Renal cortex interstitium (tissue), 11 donors: ENCODE results near the gene ZBP1. TPM values are rescaled to one million over a fixed set of nuclear protein-coding genes. Genes with fewer than 3 reads are reported as not detected.

ENCODE experiments used
- DNase-seq, 11 donors: peaks; one replicate each; pipeline ENCODE4 v3.0.0-alpha.2; 2013; ENCODE audit warnings: low read depth in 9 of 11, low spot score in 4 of 11; ENCODE audit errors: extremely low read depth in 1 of 11
- polyA plus RNA-seq, 3 donors: library from polyadenylated mRNA; unstranded; fragments of 120-200 nt; gene quantifications; one replicate each; pipeline ENCODE4 v1.2.1, GENCODE V29; 2013; ENCODE audit not compliant: insufficient read length in 3 of 3

ZBP1 gene
- polyA plus RNA-seq, 3 donors: 0.12 to 0.13 TPM; not detected in 1

DNA sequence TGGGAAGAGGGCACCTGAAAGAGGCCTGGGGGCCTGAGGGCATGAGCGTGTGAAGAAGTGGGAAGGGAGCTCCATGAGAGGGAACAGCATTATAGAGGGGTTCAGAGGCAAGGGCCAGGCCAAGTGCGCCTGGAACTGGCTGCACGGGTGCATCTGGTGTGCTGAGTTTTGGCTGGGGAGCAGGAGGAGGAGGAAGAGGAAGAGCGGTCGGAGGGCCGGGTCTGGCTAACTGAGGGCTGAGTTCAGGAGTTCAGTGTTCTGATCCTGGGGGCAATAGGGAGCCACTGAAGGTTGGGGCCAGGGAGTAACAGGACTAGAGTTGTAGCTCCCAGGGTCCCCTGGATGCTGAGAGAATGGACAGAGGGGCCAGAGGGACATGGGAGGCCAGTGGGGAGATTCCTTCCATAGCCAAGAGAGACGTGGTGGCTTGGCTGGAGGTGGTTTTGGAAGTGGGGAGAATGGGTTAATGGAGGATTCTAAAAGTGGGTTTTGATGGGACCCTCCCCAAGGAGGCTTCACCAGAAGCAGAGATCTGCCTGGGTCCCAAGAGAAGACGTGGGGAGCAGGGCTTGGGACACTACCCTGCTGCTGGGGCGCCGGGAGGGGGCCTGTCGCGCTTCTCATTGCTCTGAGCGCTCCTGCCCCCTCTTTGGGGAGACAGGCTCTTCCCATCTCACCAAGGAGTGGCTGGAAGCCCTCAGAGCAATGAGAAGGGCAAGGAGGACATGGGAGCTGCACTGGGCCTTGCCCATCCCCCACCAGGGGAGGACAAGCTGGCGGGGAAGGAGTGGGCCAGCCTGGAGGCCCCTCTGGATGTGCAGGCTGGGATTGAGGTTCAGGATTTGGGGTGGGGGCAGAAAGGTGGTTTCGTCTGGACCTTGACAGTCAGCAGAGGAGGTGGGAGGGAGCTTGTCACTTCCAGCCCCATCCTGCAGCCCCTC, 28.7 kb downstream of the ZBP1 start:
- no peak for DNase-seq

GRCh38 chr20:57590485-57591288, 29.5 kb downstream of the ZBP1 start:
- no peak for DNase-seq

GRCh38 chr20:57589728-57590484, 30.3 kb downstream of the ZBP1 start:
- no peak for DNase-seq

- no peak for DNase-seq
Measured at GRCh38 chr20:57589123-57589727, 31.0 kb downstream of the ZBP1 start.

DNA sequence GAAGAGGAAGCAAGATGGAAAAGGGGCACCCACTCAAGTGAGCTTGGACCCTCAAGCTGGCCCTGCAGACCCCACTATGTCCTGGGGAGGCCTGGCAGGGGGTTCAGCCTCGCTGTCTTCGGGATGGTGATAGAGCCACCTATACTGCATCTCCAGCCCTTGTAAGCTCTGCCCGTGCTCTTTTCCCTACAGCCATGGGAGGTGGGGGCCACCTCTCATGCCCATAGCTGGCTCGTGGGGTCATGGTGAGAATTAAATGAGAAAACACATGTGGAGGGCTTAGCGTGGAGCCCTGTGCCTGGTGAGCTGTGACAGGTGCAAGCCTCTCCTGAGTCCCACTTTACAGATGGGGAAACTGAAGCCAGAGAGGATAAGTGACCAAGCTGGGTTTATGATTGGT, 31.6 kb downstream of the ZBP1 start:
- DNase-seq: no peak

DNA sequence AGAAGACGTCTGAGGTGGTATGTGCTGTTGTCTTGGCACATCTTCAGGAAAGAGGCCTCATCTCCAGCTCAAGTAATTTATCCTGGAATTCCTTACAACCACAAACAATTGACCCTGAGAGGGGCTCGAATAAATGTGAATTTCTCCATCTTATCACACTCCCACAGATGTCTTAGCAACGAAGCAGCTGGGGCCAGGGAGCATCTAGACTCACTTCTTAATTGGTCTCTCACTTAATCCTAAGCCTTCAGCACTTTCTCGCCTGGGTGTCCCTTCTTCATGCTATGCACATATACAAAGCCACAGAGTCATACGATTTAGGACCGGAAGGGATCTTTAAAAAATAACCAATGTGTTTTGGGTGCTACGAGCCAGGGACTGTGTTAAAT, 32.2 kb downstream of the ZBP1 start:
- DNase-seq: no peak

- no peak for DNase-seq
Measured at GRCh38 chr20:57587278-57587988, 32.8 kb downstream of the ZBP1 start.

GRCh38 chr20:57586943-57587277, 33.3 kb downstream of the ZBP1 start:
- no peak for DNase-seq

DNA sequence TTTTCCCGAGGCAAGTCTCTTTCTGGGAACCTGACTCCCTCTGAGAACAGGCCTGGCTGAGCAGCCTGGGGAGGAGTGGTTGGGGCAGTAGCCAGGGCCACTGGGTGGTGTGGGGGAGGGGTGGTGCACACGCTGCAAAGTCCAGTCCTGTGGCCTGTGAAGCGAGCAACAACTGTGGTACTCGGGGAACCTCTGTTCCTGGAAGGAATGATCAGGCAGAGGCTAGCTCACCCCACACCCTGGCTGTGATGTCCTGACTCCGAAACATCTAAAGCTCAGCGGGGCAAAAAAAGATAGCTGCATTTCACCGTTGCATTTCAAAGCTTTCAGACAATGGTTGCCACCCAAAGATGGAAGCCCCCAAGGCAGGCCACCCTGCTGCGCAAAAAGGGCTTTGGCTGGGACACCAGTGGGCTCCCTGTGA, 33.8 kb downstream of the ZBP1 start:
- peak in 1 of 11 donors; percentile 50 for DNase-seq

DNA sequence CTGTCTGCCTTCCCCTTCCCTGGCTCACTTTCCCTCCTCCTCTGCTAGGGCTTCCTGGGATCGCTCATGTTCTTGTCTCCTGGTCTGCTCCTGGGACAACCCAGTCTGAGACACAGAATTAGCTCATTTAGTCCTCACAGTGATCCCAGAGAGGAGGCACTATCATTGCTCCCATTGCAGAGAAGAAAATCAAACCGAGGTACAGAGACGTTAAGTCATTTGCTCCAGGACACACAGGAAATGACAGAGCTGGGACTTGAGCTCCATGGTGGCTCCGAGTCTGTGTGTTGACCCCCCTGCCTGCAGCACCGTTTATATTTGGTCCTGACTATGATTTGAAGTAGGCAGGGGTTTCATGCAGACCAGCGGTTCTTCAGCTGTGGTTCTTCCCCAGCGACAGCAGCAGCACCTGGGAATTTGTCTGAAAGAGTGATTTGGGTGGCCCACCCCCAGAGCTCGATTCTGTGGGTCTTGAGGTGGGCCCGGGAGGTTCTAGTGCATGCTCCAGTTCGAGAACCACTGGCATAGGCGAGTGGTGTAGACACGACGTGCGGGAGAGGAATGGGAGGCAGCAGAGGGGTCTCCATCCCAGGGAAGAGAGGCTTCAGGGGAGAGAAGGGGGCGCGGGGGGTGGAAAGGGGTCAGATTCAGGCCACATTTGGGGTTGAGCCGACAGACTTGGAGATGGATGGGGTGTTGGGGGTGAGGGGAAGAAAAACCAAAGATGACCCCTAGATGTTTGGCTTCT, 34.6 kb downstream of the ZBP1 start:
- no peak for DNase-seq

DNA sequence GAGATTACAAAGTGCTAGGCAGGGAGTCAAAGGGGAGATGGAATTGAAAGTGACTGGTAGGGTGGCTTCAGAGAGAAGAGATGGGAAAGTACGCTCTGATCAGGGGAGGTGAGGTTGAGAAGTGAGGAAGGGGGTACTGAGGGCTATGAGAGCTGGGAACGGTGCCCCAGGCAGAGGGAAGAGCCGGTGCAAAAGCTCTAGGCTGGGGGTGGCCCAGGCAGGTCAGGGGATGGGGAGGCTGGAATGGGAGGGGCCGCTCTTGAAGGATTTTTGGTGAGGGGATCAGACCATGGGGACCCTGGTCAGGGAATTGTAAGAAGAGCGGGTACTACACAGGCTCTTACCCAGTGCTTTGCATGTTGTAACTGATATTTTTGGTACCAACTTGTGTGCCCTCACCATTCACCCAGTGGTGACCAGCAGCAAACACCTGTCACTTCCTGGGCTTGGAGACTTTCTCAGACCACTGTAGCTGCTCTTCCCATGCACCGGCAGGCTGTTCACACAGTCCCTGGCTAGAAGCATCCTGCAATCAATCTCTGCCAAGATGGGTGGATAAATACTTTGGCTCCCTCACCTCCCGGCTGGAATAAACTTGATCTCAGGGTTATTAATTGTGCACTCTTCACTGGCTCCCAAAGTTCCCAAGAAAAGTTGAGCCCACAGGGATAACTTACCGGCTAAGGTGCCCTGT, 35.3 kb downstream of the ZBP1 start:
- DNase-seq: no peak

DNA sequence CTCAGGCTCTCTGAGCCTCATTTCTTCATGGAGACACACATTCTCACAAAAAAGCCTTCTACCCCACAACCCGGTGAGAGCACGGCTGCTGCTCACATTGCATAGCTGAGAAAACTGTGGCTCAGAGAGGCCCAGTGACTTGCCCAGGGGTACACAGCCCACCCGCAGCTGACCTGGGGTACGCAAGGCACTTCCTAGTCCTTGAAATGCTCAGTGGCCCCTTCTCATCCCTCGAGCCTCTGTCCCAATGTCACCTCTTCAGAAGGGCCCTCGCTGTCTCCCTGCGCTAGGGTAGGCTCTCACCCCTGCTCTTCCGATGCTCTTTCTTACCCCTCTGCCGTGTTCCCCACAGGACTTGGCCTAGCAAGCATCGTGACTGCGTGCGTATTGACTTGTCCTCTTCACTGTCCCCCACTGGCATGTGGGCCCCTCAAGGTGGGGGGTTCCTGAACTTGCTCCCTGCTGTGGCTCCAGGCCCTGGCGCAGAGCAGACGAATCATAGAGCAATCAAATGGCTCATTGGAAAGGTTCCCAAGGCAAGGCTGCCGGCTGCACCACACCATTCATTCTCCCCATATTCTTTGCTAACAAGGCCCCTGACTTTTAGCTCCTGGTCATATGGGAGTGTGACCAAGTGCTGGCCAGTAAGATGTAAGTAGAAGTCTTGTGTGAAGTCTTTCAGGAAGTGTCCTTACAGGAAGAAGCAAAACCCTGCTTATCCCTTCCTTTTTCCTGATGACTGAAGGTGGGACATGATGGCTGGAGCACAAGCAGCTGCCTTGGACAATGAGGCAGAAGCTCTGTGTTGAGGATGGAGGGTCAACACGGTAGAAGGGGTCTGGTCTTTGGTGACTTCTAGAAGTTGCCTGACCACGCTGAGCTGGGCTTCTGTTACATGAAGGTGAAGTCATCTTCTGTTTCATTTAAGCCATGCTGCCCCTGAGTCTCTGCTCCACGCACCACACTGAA, 36.7 kb downstream of the ZBP1 start:
- no peak for DNase-seq

GRCh38 chr20:57582432-57583288, 37.6 kb downstream of the ZBP1 start:
- peak in 8 of 11 donors; percentile 53 to 87 (median 74) for DNase-seq

GRCh38 chr20:57582029-57582378, 38.2 kb downstream of the ZBP1 start:
- no peak for DNase-seq
